ENCODE data around the gene UBALD2. TPM values are rescaled to one million over a fixed set of nuclear protein-coding genes. Genes with fewer than 3 reads are reported as not detected.

Gene UBALD2
- total and polyA plus RNA-seq, 2 of the 13 experiments (the other 11 are each of a cell fraction or from before 2014, with no cell fraction given), result 3.3 to 89.7 TPM

GRCh38 chr17:76264755-76265623 lies at the start of gene UBALD2 (continued):
- TF ChIP-seq FOXO4 (CRISPR knock-in tag; conservative IDR thresholded peaks at IDR 0.05) (no peak), RBM39 (IDR thresholded peaks at IDR 0.05; ENCODE audit: low read depth, low read length, poor library complexity, severe bottlenecking) (peak; percentile 57), SMARCE1 (IDR thresholded peaks at IDR 0.05; ENCODE audit: borderline replicate concordance) (no peak), KLF12 (CRISPR knock-in tag; IDR thresholded peaks at IDR 0.05; ENCODE audit: borderline replicate concordance) (peak; percentile 74; the same call in 1 of the 2 replicates), ZXDC (CRISPR knock-in tag; IDR thresholded peaks at IDR 0.05) (no peak), ZBTB10 (CRISPR knock-in tag; IDR thresholded peaks at IDR 0.05; ENCODE audit: borderline replicate concordance) (no peak), CEBPG (CRISPR knock-in tag; IDR thresholded peaks at IDR 0.05) (peak; percentile 19; the same call in 1 of the 2 replicates), ZBTB33 (CRISPR knock-in tag; IDR thresholded peaks at IDR 0.05) (no peak), ZFP36L1 (CRISPR knock-in tag; IDR thresholded peaks at IDR 0.05) (peak; percentile 81; the same call in 1 of the 2 replicates), JDP2 (CRISPR knock-in tag; IDR thresholded peaks at IDR 0.05; ENCODE audit: borderline replicate concordance) (no peak), LBX2 (CRISPR knock-in tag; IDR thresholded peaks at IDR 0.05; ENCODE audit: borderline replicate concordance) (no peak), SETDB1 (CRISPR knock-in tag; IDR thresholded peaks at IDR 0.05; ENCODE audit: borderline replicate concordance) (no peak)
- TF ChIP-seq, protein P1, sequence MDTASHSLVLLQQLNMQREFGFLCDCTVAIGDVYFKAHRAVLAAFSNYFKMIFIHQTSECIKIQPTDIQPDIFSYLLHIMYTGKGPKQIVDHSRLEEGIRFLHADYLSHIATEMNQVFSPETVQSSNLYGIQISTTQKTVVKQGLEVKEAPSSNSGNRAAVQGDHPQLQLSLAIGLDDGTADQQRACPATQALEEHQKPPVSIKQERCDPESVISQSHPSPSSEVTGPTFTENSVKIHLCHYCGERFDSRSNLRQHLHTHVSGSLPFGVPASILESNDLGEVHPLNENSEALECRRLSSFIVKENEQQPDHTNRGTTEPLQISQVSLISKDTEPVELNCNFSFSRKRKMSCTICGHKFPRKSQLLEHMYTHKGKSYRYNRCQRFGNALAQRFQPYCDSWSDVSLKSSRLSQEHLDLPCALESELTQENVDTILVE (CRISPR knock-in tag; IDR thresholded peaks at IDR 0.05), result no peak

Data from HepG2 (cell line).